Measurements from ENCODE around the gene RASAL2.

DNA sequence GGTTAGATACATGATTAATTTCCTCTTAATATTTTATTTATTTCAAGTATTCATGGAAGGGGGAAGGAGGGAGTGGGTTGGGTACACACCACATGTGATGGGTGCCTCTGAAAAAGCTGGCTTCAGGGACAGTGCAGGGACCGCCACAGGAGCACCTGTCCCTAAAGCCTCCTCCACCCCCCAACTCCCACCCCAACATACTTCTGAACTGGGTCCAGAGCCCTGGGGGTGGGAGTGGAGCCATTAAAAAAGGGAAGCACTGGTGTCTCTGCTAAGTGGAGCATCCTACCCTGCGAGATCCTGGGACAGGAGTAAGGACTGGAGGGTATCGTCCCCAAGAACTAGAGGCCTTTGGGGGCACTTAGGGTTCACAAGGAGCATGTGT is 408.4 kb downstream of the RASAL2 start:
- TF ChIP-seq CTCF (conservative IDR thresholded peaks at IDR 0.05; ENCODE audit: low read depth, low read length) (no peak), CEBPB (IDR thresholded peaks at IDR 0.05; ENCODE audit: low read depth, low read length) (no peak), MAFK (IDR thresholded peaks at IDR 0.05; ENCODE audit: low read depth, low read length) (no peak)
